T-helper 17 cell (primary cell): Measurements from ENCODE around the gene PCID2. TPM values are rescaled to one million over a fixed set of nuclear protein-coding genes. Genes with fewer than 3 reads are reported as not detected.
"Not testable (repeated sequence)": the region's sequence is repeated elsewhere in the genome, so short reads cannot be mapped to it uniquely, and the experiment has no call there.

ENCODE experiments used
- ATAC-seq: fragments of 150-1000 bp; cut with Tn5 transposase; 2 replicates; pipeline ENCODE4 v1.10.0; 2021; ENCODE audit warnings: mild to moderate bottlenecking, moderate library complexity
- DNase-seq, 3 donors: peaks; one replicate each; pipeline versions ENCODE4 v3.0.0 to v3.0.0-alpha.2; 2020 to 2021
- H3K9me3 ChIP-seq: one replicate; pipeline ENCODE4 v1.7.0; 2013; ENCODE audit warnings: low read length, mild to moderate bottlenecking; ENCODE audit not compliant: control insufficient read depth, poor library complexity, severe bottlenecking
- H3K27ac Mint-ChIP-seq: one replicate; pipeline ENCODE4 v1.8.0; 2022; ENCODE audit warnings: mild to moderate bottlenecking, moderate library complexity, mixed read lengths
- H3K27me3 Mint-ChIP-seq: one replicate; pipeline ENCODE4 v1.8.0; 2022; ENCODE audit warnings: mixed read lengths
- H3K36me3 Mint-ChIP-seq: one replicate; pipeline ENCODE4 v1.8.0; 2022; ENCODE audit warnings: low read depth, mixed read lengths
- H3K4me1 Mint-ChIP-seq: one replicate; pipeline ENCODE4 v1.8.0; 2022; ENCODE audit warnings: mild to moderate bottlenecking, mixed read lengths
- H3K4me3 Mint-ChIP-seq: one replicate; pipeline ENCODE4 v1.8.0; 2022; ENCODE audit warnings: mild to moderate bottlenecking, moderate library complexity, mixed read lengths
- total RNA-seq, 4 donors: library from RNA in 2 of 4; stranded (reverse) in 2 of 4; gene quantifications; one replicate each; pipeline ENCODE4 v1.2.3 and lab custom pipeline; 2022 to 2026

PCID2 gene
- total RNA-seq, 2 donors from 2014 or later: 31.3 to 47.9 TPM

GRCh38 chr13:113164492-113164891 lies 44.0 kb downstream of the PCID2 start:
- H3K27me3 Mint-ChIP-seq: no peaks in the 10 kb centered on the region
- H3K4me3 Mint-ChIP-seq: peak overlapping the region; percentile 41
- H3K9me3 ChIP-seq: no peaks in the 10 kb centered on the region
- no peak for DNase-seq
- H3K36me3 Mint-ChIP-seq: peaks cover 3% of the 10 kb centered on the region
- ATAC-seq: peak; percentile 21
- peaks cover 33% of the 10 kb centered on the region for H3K4me1 Mint-ChIP-seq
- H3K27ac Mint-ChIP-seq: no peak overlapping the region

- Mint-ChIP-seq H3K27me3 (no peaks in the 10 kb centered on the region), H3K27ac (peak overlapping the region; percentile 53), H3K36me3 (no peaks in the 10 kb centered on the region), H3K4me1 (peaks cover 36% of the 10 kb centered on the region), H3K4me3 (peak overlapping the region; percentile 81)
- DNase-seq: no peak
- peak; percentile 59 for ATAC-seq
- H3K9me3 ChIP-seq: no peaks in the 10 kb centered on the region
These were observed 45.4 kb downstream of the PCID2 start for GRCh38 chr13:113162783-113163685.

DNA sequence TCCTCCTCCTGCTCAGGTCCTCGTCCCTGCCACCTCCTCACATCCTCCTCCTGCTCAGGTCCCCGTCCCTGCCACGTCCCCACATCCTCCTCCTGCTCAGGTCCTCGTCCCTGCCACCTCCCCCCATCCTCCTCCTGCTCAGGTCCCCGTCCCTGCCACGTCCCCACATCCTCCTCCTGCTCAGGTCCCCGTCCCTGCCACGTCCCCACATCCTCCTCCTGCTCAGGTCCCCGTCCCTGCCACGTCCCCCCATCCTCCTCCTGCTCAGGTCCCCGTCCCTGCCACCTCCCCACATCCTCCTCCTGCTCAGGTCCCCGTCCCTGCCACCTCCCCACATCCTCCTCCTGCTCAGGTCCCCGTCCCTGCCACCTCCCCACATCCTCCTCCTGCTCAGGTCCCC lies 46.5 kb downstream of the PCID2 start:
- not testable (repeated sequence) for H3K27me3 Mint-ChIP-seq, DNase-seq, H3K36me3 Mint-ChIP-seq

GRCh38 chr13:113161433-113161832 lies 47.0 kb downstream of the PCID2 start:
- Mint-ChIP-seq H3K27ac (peak overlapping the region; percentile 80), H3K36me3 (no peaks in the 10 kb centered on the region), H3K4me1 (peaks cover 37% of the 10 kb centered on the region), H3K27me3 (no peaks in the 10 kb centered on the region), H3K4me3 (peak overlapping the region; percentile 70)
- DNase-seq (no peak), ATAC-seq (no peak)
- H3K9me3 ChIP-seq: no peaks in the 10 kb centered on the region

More for the DNA sequence above, 46.5 kb downstream of the PCID2 start:
- H3K9me3 ChIP-seq, ATAC-seq, H3K27ac Mint-ChIP-seq, H3K4me3 Mint-ChIP-seq: not testable (repeated sequence)
- H3K4me1 Mint-ChIP-seq: peaks cover 37% of the 10 kb centered on the region

DNA sequence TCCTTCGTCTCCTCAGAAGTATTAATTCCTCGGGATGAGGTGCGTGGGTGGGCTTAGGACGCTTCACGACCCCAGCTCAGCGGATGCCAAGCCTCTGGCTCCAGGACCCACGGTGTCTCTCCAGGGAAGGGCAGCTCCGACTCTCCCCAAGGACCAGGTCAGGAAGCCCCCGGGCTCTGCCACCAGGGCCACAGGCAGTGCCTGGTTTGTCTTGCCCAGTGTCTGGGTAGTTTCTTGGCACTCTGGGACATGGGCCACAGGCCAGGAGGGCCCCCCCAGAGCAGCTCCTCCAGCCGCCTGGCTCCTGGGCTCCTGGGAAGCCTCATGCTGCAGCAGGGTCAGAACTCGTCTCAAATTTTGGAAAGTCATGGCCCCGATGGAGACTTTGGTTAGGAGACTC lies 47.5 kb downstream of the PCID2 start:
- H3K9me3 ChIP-seq: no peaks in the 10 kb centered on the region
- H3K36me3 Mint-ChIP-seq: no peaks in the 10 kb centered on the region
- ATAC-seq (no peak), DNase-seq (no peak)
- H3K27me3 Mint-ChIP-seq: no peaks in the 10 kb centered on the region
- H3K4me1 Mint-ChIP-seq: peaks cover 32% of the 10 kb centered on the region
- H3K27ac Mint-ChIP-seq: peak overlapping the region; percentile 80
- peak overlapping the region; percentile 70 for H3K4me3 Mint-ChIP-seq

- Mint-ChIP-seq H3K27me3 (no peaks in the 10 kb centered on the region), H3K4me3 (no peak overlapping the region), H3K36me3 (no peaks in the 10 kb centered on the region), H3K4me1 (peaks cover 24% of the 10 kb centered on the region), H3K27ac (peak overlapping the region; percentile 80)
- DNase-seq: no peak
- H3K9me3 ChIP-seq: no peaks in the 10 kb centered on the region
- ATAC-seq: no peak
These were observed 48.8 kb downstream of the PCID2 start for GRCh38 chr13:113159701-113160100.

DNA sequence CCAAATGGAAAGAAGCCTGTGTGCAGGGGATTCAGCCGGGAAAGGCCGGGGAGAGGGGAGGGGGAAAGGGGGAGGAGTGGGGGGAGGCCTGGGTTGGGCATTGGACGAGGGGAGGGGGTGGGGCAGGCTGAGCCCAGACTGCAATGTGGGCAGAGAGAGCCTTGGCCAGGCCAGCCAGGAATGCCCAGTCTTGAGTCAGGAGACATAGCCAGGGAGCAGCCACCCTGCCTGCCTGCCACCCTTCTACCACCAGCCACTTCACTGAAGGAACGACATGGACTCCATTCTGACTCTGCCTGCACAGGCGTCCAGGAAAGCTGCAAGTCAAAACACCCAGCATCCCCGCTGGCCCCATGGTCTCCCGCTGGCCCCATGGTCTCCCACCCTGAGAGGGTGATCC lies 49.5 kb downstream of the PCID2 start:
- H3K4me3 Mint-ChIP-seq: no peak overlapping the region
- DNase-seq: no peak
- no peak for ATAC-seq
- H3K36me3 Mint-ChIP-seq: no peaks in the 10 kb centered on the region
- peaks cover 24% of the 10 kb centered on the region for H3K4me1 Mint-ChIP-seq
- no peak overlapping the region for H3K27ac Mint-ChIP-seq
- H3K9me3 ChIP-seq: no peaks in the 10 kb centered on the region
- H3K27me3 Mint-ChIP-seq: no peaks in the 10 kb centered on the region

DNA sequence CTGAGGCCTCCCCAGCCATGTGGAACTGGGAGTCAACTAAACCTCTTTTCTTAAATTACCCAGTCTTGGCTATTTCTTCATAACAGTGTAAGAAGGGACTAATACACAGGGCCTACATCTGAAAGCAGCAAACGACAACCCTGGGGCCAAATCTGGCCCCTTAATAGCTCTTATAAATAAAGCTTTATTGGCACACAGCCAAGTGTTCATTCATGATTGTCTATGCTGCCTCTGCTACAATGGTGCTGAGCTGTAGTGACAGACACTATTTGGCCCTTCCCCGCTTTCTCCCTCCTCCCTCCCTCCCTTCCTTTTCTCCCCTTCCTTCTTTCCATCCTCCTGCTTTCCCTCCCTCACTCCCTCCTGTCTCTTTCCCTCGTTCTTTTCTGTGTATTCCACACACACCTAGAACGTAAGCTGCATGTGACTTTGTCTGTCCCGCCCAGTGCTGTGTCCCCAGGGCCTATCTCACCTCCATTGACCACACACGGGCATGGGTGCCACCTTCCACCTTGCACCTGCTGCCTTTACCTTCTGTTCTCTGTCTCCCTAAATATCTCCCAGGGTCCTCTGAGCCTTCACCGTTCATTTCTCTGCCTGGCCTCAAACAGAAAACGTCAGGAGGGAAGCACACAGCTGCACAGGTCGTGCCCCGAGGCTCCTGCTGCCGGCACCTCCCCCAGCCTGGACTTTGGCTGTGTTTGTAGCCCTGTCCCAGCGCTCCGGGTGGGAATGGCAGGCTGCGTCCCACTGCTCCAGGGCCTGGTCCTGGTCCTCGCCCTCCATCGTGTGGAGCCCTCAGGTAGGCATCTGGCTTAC lies 50.3 kb downstream of the PCID2 start, which contains the start of gene PROZ:
Gene PROZ (plus strand): TSS at position 720 of the 819 bp plus-strand sequence. CDS start 13 bp downstream, at position 733.
- Mint-ChIP-seq H3K27ac (peak within 1 kb of the TSS; percentile 80), H3K36me3 (no peaks in the 10 kb centered on the region)
- ATAC-seq: no peak

GRCh38 chr13:113157206-113157928 lies 51.1 kb downstream of the PCID2 start:
- H3K4me3 Mint-ChIP-seq: no peak overlapping the region
- no peaks in the 10 kb centered on the region for H3K9me3 ChIP-seq
- peak overlapping the region; percentile 3 for H3K27ac Mint-ChIP-seq
- ATAC-seq (no peak), DNase-seq (no peak)
- H3K4me1 Mint-ChIP-seq: peaks cover 24% of the 10 kb centered on the region
- peaks cover 2% of the 10 kb centered on the region for H3K36me3 Mint-ChIP-seq
- H3K27me3 Mint-ChIP-seq: no peaks in the 10 kb centered on the region

More for the DNA sequence above, 50.3 kb downstream of the PCID2 start, which contains the start of gene PROZ:
- no peak for DNase-seq
- no peaks in the 10 kb centered on the region for H3K9me3 ChIP-seq
- H3K4me1 Mint-ChIP-seq: peaks cover 21% of the 10 kb centered on the region
- H3K27me3 Mint-ChIP-seq: no peaks in the 10 kb centered on the region
- H3K4me3 Mint-ChIP-seq: no peak within 1 kb of the TSS

GRCh38 chr13:113155982-113156655 lies 52.4 kb downstream of the PCID2 start:
- Mint-ChIP-seq H3K27ac (no peak overlapping the region), H3K27me3 (no peaks in the 10 kb centered on the region), H3K36me3 (peaks cover 2% of the 10 kb centered on the region), H3K4me3 (no peak overlapping the region), H3K4me1 (peaks cover 23% of the 10 kb centered on the region)
- H3K9me3 ChIP-seq: no peaks in the 10 kb centered on the region
- ATAC-seq (no peak), DNase-seq (no peak)

- Mint-ChIP-seq H3K36me3 (peaks cover 2% of the 10 kb centered on the region), H3K27me3 (no peaks in the 10 kb centered on the region), H3K4me1 (peaks cover 20% of the 10 kb centered on the region), H3K27ac (peak overlapping the region; percentile 27), H3K4me3 (peak overlapping the region; percentile 5)
- ATAC-seq (no peak), DNase-seq (no peak)
- H3K9me3 ChIP-seq: no peaks in the 10 kb centered on the region
These were observed 53.3 kb downstream of the PCID2 start for GRCh38 chr13:113155201-113155600.
